CD4-positive, alpha-beta T cell (primary cell): ENCODE measurements around the gene TMPRSS11A. TPM values are rescaled to one million over a fixed set of nuclear protein-coding genes. Genes with fewer than 3 reads are reported as not detected.

Experiments
- ATAC-seq: fragments of 200-7000 bp; cut with Tn5 transposase; one replicate; pipeline ENCODE4 v1.10.0; 2022; ENCODE audit warnings: mild to moderate bottlenecking; ENCODE audit not compliant: poor library complexity
- CTCF ChIA-PET: fragments of 350-600 bp; sonication (Branson Sonifier 250); formaldehyde crosslinking; loops from one replicate; lab custom pipeline; 2021; ENCODE audit warnings: antibody characterized with exemption, inconsistent platforms; lab: Charles Lee
- POLR2A ChIA-PET: fragments of 350-600 bp; sonication (Branson Sonifier 250); formaldehyde crosslinking; loops from one replicate; lab custom pipeline; 2021; ENCODE audit warnings: antibody characterized with exemption, inconsistent platforms; lab: Charles Lee
- DNase-seq, 14 experiments: peaks; one replicate each; pipeline ENCODE4 v3.0.0-alpha.2; 2013 to 2020; ENCODE audit warnings: mixed read lengths in 2 of 14
- H3K27ac ChIP-seq, 2 donors: one replicate each; pipeline versions ENCODE4 v1.5.1 to v1.7.0; 2013; ENCODE audit warnings: low read length in 2 of 2, low read depth in 1 of 2, mild to moderate bottlenecking in 1 of 2
- H3K27me3 ChIP-seq, 2 experiments: 1 replicate in 1 of 2; 2 replicates in 1 of 2; pipeline versions ENCODE4 v1.6.1 to v1.7.0; 2013; ENCODE audit warnings: low read length in 2 of 2, control low read depth in 1 of 2, mild to moderate bottlenecking in 1 of 2, moderate library complexity in 1 of 2; ENCODE audit not compliant: insufficient read depth in 2 of 2, control insufficient read depth in 1 of 2
- H3K36me3 ChIP-seq: one replicate; pipeline ENCODE4 v1.6.1; 2013; ENCODE audit warnings: low read length, control low read depth; ENCODE audit not compliant: insufficient read depth
- H3K4me1 ChIP-seq: one replicate; pipeline ENCODE4 v1.6.1; 2013; ENCODE audit warnings: low read length, control low read depth; ENCODE audit not compliant: insufficient read depth
- H3K4me3 ChIP-seq: one replicate; pipeline ENCODE4 v1.5.1; 2013; ENCODE audit warnings: mild to moderate bottlenecking, low read length, moderate library complexity
- H3K9me3 ChIP-seq, 2 experiments: 1 replicate in 1 of 2; 2 replicates in 1 of 2; pipeline versions ENCODE4 v1.6.1 to v1.7.0; 2013; ENCODE audit warnings: low read length in 2 of 2, mild to moderate bottlenecking in 2 of 2, control low read depth in 1 of 2, moderate library complexity in 1 of 2; ENCODE audit not compliant: control insufficient read depth in 1 of 2, insufficient read depth in 1 of 2
- H3K27ac Mint-ChIP-seq: one replicate; pipeline ENCODE4 v1.8.0; 2020; ENCODE audit warnings: mixed read lengths
- H3K27me3 Mint-ChIP-seq: one replicate; pipeline ENCODE4 v1.8.0; 2021; ENCODE audit warnings: mixed read lengths
- H3K36me3 Mint-ChIP-seq: one replicate; pipeline ENCODE4 v1.8.0; 2021; ENCODE audit warnings: low read depth, mixed read lengths
- H3K4me1 Mint-ChIP-seq: one replicate; pipeline ENCODE4 v1.8.0; 2021; ENCODE audit warnings: low read depth, mixed read lengths
- H3K4me3 Mint-ChIP-seq: one replicate; pipeline ENCODE4 v1.8.0; 2020; ENCODE audit warnings: mild to moderate bottlenecking, mixed read lengths
- H3K9me3 Mint-ChIP-seq: one replicate; pipeline ENCODE4 v1.8.0; 2020; ENCODE audit warnings: mixed read lengths
- CTCF ChIP-seq: fragments of 200-600 bp; IDR thresholded peaks from one replicate; pipeline ENCODE4 v1.8.0; 2022; ENCODE audit warnings: antibody characterized with exemption, mild to moderate bottlenecking
- intact Hi-C, 2 experiments: fragments of 100-400 bp; cut with DNase I in 1 of 2; cut with micrococcal nuclease in 1 of 2; formaldehyde crosslinking; loops; one replicate each; pipeline versions ENCODE4 v1.15.1 to v1.9.0; 2023 to 2025; cut with DNase I, micrococcal nuclease
- polyA plus RNA-seq, 2 donors: library from polyadenylated mRNA; unstranded; fragments of 120-200 nt; gene quantifications; one replicate each; pipeline ENCODE4 v1.2.1, GENCODE V29; 2013
- total RNA-seq, 174 experiments: library from RNA in 2 of 174; stranded (reverse) in 2 of 174; gene quantifications; one replicate each; pipeline ENCODE4 v1.2.3 and lab custom pipeline; 2021 to 2026

The TMPRSS11A gene
- total RNA-seq (not detected), total RNA-seq (lab: John Stamatoyannopoulos, UW) (0 to 0.14 (median 0) reads per million in 172 experiments)
- not detected for polyA plus RNA-seq (2013, experiment 1 of 2)
- 0.05 TPM for polyA plus RNA-seq (2013, experiment 2 of 2)

GRCh38 chr4:67963356-67963755 is at the start of gene TMPRSS11A:
TMPRSS11A (minus strand) TSS chr4:67963493; CDS start chr4:67963393, 100 bp downstream.
- Mint-ChIP-seq H3K4me3 (no peak within 1 kb of the TSS), H3K27ac (no peak within 1 kb of the TSS), H3K27me3 (no peaks in the 10 kb centered on the region), H3K4me1 (no peaks in the 10 kb centered on the region), H3K36me3 (no peaks in the 10 kb centered on the region), H3K9me3 (no peaks in the 10 kb centered on the region)
- no peaks in the 10 kb centered on the region for H3K4me1 ChIP-seq
- ATAC-seq (no peak), DNase-seq (no peak)
- intact Hi-C loops: no loop called here
- H3K27ac ChIP-seq: no peak within 1 kb of the TSS
- POLR2A ChIA-PET: no interaction called here
- H3K36me3 ChIP-seq: no peaks in the 10 kb centered on the region
- TF ChIP-seq CTCF: no peak
- H3K4me3 ChIP-seq: no peak within 1 kb of the TSS
- no peaks in the 10 kb centered on the region for H3K27me3 ChIP-seq
- H3K9me3 ChIP-seq: no peaks in the 10 kb centered on the region
- CTCF ChIA-PET: no interaction called here

GRCh38 chr4:68011684-68012083 is 48.4 kb upstream of the TMPRSS11A start:
- no peak for DNase-seq
- intact Hi-C loops: no loop called here
- Histone ChIP-seq H3K36me3 (no peaks in the 10 kb centered on the region), H3K9me3 (no peaks in the 10 kb centered on the region), H3K4me3 (no peak overlapping the region), H3K27me3 (peaks cover 0 to 3% of the 10 kb centered on the region in 2 experiments), H3K27ac (no peak overlapping the region), H3K4me1 (no peaks in the 10 kb centered on the region)
- H3K4me3 Mint-ChIP-seq: no peak overlapping the region
- ChIA-PET POLR2A (no interaction called here), CTCF (no interaction called here)
- ATAC-seq: no peak
- no peak overlapping the region for H3K27ac Mint-ChIP-seq
- H3K36me3 Mint-ChIP-seq: no peaks in the 10 kb centered on the region
- no peaks in the 10 kb centered on the region for H3K27me3 Mint-ChIP-seq
- no peak for TF ChIP-seq CTCF
- no peaks in the 10 kb centered on the region for H3K4me1 Mint-ChIP-seq
- no peaks in the 10 kb centered on the region for H3K9me3 Mint-ChIP-seq

DNA sequence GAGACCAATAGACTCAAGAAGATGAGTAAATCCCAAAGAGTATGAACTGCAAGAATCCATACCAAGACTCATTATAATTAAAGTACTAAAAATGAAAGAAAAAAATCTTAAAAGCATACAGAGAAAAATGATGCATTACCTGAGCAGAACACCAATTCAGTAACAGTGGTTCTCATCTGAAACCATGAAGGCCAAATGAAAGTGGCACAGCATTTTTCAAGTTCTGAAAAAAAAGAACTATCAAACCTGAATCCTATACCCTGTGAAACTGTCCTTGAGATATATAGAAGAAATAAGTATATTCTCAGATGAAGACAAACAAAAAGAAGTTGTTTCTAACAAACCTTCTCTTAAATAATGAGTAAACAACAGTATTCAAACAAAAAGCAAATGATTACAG is 39.6 kb upstream of the TMPRSS11A start:
- Mint-ChIP-seq H3K36me3 (no peaks in the 10 kb centered on the region), H3K27ac (no peak overlapping the region), H3K4me3 (no peak overlapping the region), H3K9me3 (peaks cover 4% of the 10 kb centered on the region), H3K27me3 (no peaks in the 10 kb centered on the region), H3K4me1 (no peaks in the 10 kb centered on the region)
- no peaks in the 10 kb centered on the region for H3K36me3 ChIP-seq
- no peak for TF ChIP-seq CTCF
- H3K4me3 ChIP-seq: no peak overlapping the region
- ChIA-PET CTCF (no interaction called here), POLR2A (no interaction called here)
- H3K27ac ChIP-seq: no peak overlapping the region
- ATAC-seq (no peak), DNase-seq (no peak)
- H3K9me3 ChIP-seq: peaks cover 0 to 4% of the 10 kb centered on the region in 2 experiments
- H3K4me1 ChIP-seq: no peaks in the 10 kb centered on the region
- intact Hi-C loops: no loop called here
- no peaks in the 10 kb centered on the region for H3K27me3 ChIP-seq
